Neural progenitor cell (in vitro differentiated cells): Measurements from ENCODE around the gene RELT. TPM values are rescaled to one million over a fixed set of nuclear protein-coding genes. Genes with fewer than 3 reads are reported as not detected.

Source experiments
- DNase-seq: peaks from one replicate; pipeline ENCODE4 v3.0.0-alpha.2; 2016; ENCODE audit warnings: low spot score
- H2AFZ ChIP-seq: fragments of 200-600 bp; sonication (generic); replicated peaks from 2 replicates; pipeline ENCODE4 v1.6.1; 2016; ENCODE audit warnings: antibody characterized with exemption
- H3F3A ChIP-seq: fragments of 200-600 bp; sonication (generic); 2 replicates; pipeline ENCODE4 v1.6.1; 2016; ENCODE audit warnings: antibody characterized with exemption, low read depth
- H3K27ac ChIP-seq: fragments of 200-600 bp; sonication (generic); 2 replicates; pipeline ENCODE4 v1.5.1; 2016; ENCODE audit warnings: mild to moderate bottlenecking
- H3K27me3 ChIP-seq: fragments of 200-600 bp; sonication (generic); 2 replicates; pipeline ENCODE4 v1.6.1; 2016; ENCODE audit warnings: mild to moderate bottlenecking, moderate library complexity
- H3K36me3 ChIP-seq: fragments of 200-600 bp; sonication (generic); 2 replicates; pipeline ENCODE4 v1.5.1; 2016
- H3K4me1 ChIP-seq: fragments of 200-600 bp; sonication (generic); 2 replicates; pipeline ENCODE4 v1.6.1; 2016; ENCODE audit warnings: mixed run types
- H3K4me2 ChIP-seq: fragments of 200-600 bp; sonication (generic); 2 replicates; pipeline ENCODE4 v1.6.1; 2016
- H3K4me3 ChIP-seq: fragments of 200-600 bp; sonication (generic); 2 replicates; pipeline ENCODE4 v1.5.1; 2016
- H3K79me2 ChIP-seq: fragments of 200-600 bp; sonication (generic); 2 replicates; pipeline ENCODE4 v1.6.1; 2016; ENCODE audit warnings: low read depth
- H3K9ac ChIP-seq: fragments of 200-600 bp; sonication (generic); 2 replicates; pipeline ENCODE4 v1.6.1; 2016
- H3K9me3 ChIP-seq: fragments of 200-600 bp; sonication (generic); 2 replicates; pipeline ENCODE4 v1.5.1; 2016; ENCODE audit warnings: low read depth
- H4K20me1 ChIP-seq: fragments of 200-600 bp; sonication (generic); 2 replicates; pipeline ENCODE4 v1.6.1; 2016; ENCODE audit warnings: low read depth
- H3K27ac Mint-ChIP-seq: 3 replicates; pipeline ENCODE4 v1.8.0; 2021; ENCODE audit warnings: mixed read lengths
- H3K27me3 Mint-ChIP-seq: 2 replicates; pipeline ENCODE4 v1.8.0; 2022; ENCODE audit warnings: low read depth, mild to moderate bottlenecking, inconsistent platforms, moderate library complexity, mixed read lengths; ENCODE audit not compliant: insufficient read depth
- H3K36me3 Mint-ChIP-seq: 3 replicates; pipeline ENCODE4 v1.8.0; 2021; ENCODE audit warnings: mixed read lengths
- H3K4me1 Mint-ChIP-seq: 3 replicates; pipeline ENCODE4 v1.8.0; 2021; ENCODE audit warnings: mixed read lengths
- H3K4me3 Mint-ChIP-seq: 3 replicates; pipeline ENCODE4 v1.8.0; 2021; ENCODE audit warnings: mild to moderate bottlenecking, moderate library complexity, mixed read lengths
- H3K9me3 Mint-ChIP-seq: 3 replicates; pipeline ENCODE4 v1.8.0; 2020; ENCODE audit warnings: mixed read lengths
- CTCF ChIP-seq: fragments of 200-600 bp; sonication (generic); IDR thresholded peaks from 2 replicates; pipeline ENCODE4 v1.5.1; 2017; ENCODE audit warnings: antibody characterized with exemption, mild to moderate bottlenecking
- EZH2 ChIP-seq: fragments of 200-600 bp; sonication (generic); IDR thresholded peaks from 2 replicates; pipeline ENCODE4 v1.6.1; 2017; ENCODE audit warnings: antibody characterized with exemption, mild to moderate bottlenecking, moderate library complexity
- EZH2phosphoT487 ChIP-seq: fragments of 200-600 bp; sonication (generic); IDR thresholded peaks from 2 replicates; pipeline ENCODE4 v1.6.1; 2017; ENCODE audit warnings: antibody characterized with exemption
- total RNA-seq: library from RNA; depleted of rRNA; stranded (reverse); fragments of >200 nt; gene quantifications from 2 replicates; pipeline ENCODE4 v1.2.3, GENCODE V29; 2015; ENCODE audit warnings: low replicate concordance

The RELT gene
- total RNA-seq, 1 donor from 2014 or later = 5.4 TPM

GRCh38 chr11:73400293-73400692, 24.1 kb downstream of the RELT start:
- no peak overlapping the region for H3K4me2 ChIP-seq
- TF ChIP-seq EZH2phosphoT487 = no peak
- no peak for TF ChIP-seq EZH2
- TF ChIP-seq CTCF = no peak
- Mint-ChIP-seq H3K36me3 (peaks cover 4% of the 10 kb centered on the region), H3K4me1 (peaks cover 13% of the 10 kb centered on the region), H3K27ac (no peak overlapping the region), H3K27me3 (peaks cover 7% of the 10 kb centered on the region), H3K4me3 (no peak overlapping the region), H3K9me3 (no peaks in the 10 kb centered on the region)
- H3K9me3 ChIP-seq = no peaks in the 10 kb centered on the region
- no peaks in the 10 kb centered on the region for H3K79me2 ChIP-seq
- H3K4me1 ChIP-seq = peaks cover 15% of the 10 kb centered on the region
- no peak overlapping the region for H2AFZ ChIP-seq
- peak; percentile 38 for DNase-seq
- peaks cover 19% of the 10 kb centered on the region for H3F3A ChIP-seq
- peaks cover 17% of the 10 kb centered on the region for H4K20me1 ChIP-seq
- no peaks in the 10 kb centered on the region for H3K27me3 ChIP-seq
- no peak overlapping the region for H3K9ac ChIP-seq
- H3K36me3 ChIP-seq = no peaks in the 10 kb centered on the region
- H3K4me3 ChIP-seq = no peak overlapping the region
- no peak overlapping the region for H3K27ac ChIP-seq

- no peaks in the 10 kb centered on the region for H3K79me2 ChIP-seq
- TF ChIP-seq EZH2phosphoT487 (no peak), EZH2 (no peak), CTCF (no peak)
- H3F3A ChIP-seq = peaks cover 19% of the 10 kb centered on the region
- Mint-ChIP-seq H3K9me3 (no peaks in the 10 kb centered on the region), H3K27me3 (peaks cover 7% of the 10 kb centered on the region), H3K36me3 (peaks cover 7% of the 10 kb centered on the region), H3K4me3 (no peak overlapping the region), H3K4me1 (peaks cover 8% of the 10 kb centered on the region), H3K27ac (peak overlapping the region; percentile 14)
- no peak for DNase-seq
- no peak overlapping the region for H3K4me3 ChIP-seq
- H3K4me1 ChIP-seq = peaks cover 15% of the 10 kb centered on the region
- no peaks in the 10 kb centered on the region for H3K36me3 ChIP-seq
- H2AFZ ChIP-seq = no peak overlapping the region
- H3K9ac ChIP-seq = no peak overlapping the region
- H3K9me3 ChIP-seq = no peaks in the 10 kb centered on the region
- no peaks in the 10 kb centered on the region for H3K27me3 ChIP-seq
- no peak overlapping the region for H3K4me2 ChIP-seq
- no peak overlapping the region for H3K27ac ChIP-seq
- peaks cover 17% of the 10 kb centered on the region for H4K20me1 ChIP-seq
Observed at GRCh38 chr11:73401217-73401923, 25.2 kb downstream of the RELT start.

- H3K27ac ChIP-seq = no peak overlapping the region
- Mint-ChIP-seq H3K9me3 (no peaks in the 10 kb centered on the region), H3K4me3 (no peak overlapping the region), H3K27me3 (peaks cover 7% of the 10 kb centered on the region), H3K36me3 (peaks cover 10% of the 10 kb centered on the region), H3K27ac (peak overlapping the region; percentile 14), H3K4me1 (peaks cover 8% of the 10 kb centered on the region)
- no peaks in the 10 kb centered on the region for H3K27me3 ChIP-seq
- H4K20me1 ChIP-seq = peaks cover 17% of the 10 kb centered on the region
- no peak overlapping the region for H3K4me3 ChIP-seq
- no peak overlapping the region for H3K9ac ChIP-seq
- no peaks in the 10 kb centered on the region for H3K9me3 ChIP-seq
- DNase-seq = peak; percentile 24
- H3K79me2 ChIP-seq = no peaks in the 10 kb centered on the region
- H3F3A ChIP-seq = peaks cover 19% of the 10 kb centered on the region
- no peak overlapping the region for H2AFZ ChIP-seq
- H3K36me3 ChIP-seq = no peaks in the 10 kb centered on the region
- peaks cover 15% of the 10 kb centered on the region for H3K4me1 ChIP-seq
- no peak for TF ChIP-seq CTCF
- no peak for TF ChIP-seq EZH2phosphoT487
- no peak for TF ChIP-seq EZH2
- no peak overlapping the region for H3K4me2 ChIP-seq
Observed at GRCh38 chr11:73401924-73402833, 26.0 kb downstream of the RELT start.
